Measurements from ENCODE around the gene BARX1.

GRCh38 chr9:93940951-93941350 lies 14.2 kb downstream of the BARX1 start:
- TF ChIP-seq EZH2 (IDR thresholded peaks at IDR 0.05; ENCODE audit: low read length, missing control alignments) (no peak), CTCF (conservative IDR thresholded peaks at IDR 0.05 in 1 of 2, IDR thresholded peaks at IDR 0.05 in 1 of 2; ENCODE audit: low read depth in 1 of 2, low read length in 2 of 2) (no peak)

Measured in fibroblast of lung (primary cell).